H1 (cell line): ENCODE measurements around the gene EBPL. TPM values are rescaled to one million over a fixed set of nuclear protein-coding genes. Genes with fewer than 3 reads are reported as not detected.

Source experiments
- CTCF ChIA-PET: fragments of 300-600 bp; sonication (Branson Sonifier 250); formaldehyde crosslinking; loops from one replicate; lab custom pipeline; 2021; ENCODE audit not compliant: partially characterized antibody; lab: Charles Lee
- POLR2A ChIA-PET: fragments of 300-600 bp; sonication (Branson Sonifier 250); formaldehyde crosslinking; loops from one replicate; lab custom pipeline; 2021; ENCODE audit warnings: inconsistent platforms; ENCODE audit not compliant: partially characterized antibody; lab: Charles Lee
- DNase-seq, 2 experiments: peaks; one replicate each; pipeline versions ENCODE4 v3.0.0 to v3.0.0-alpha.2; 2010 to 2022; ENCODE audit warnings: low spot score in 2 of 2, low read depth in 1 of 2, mixed read lengths in 1 of 2
- FAIRE-seq: peaks from 2 replicates; lab custom pipeline; 2011; peaks lifted over from hg19 to GRCh38; lab: Jason Lieb, UNC
- H2AFZ ChIP-seq: 2 replicates; pipeline ENCODE4 v1.8.1; 2012; ENCODE audit warnings: low read length, inconsistent platforms
- H2AK5ac ChIP-seq: 2 replicates; pipeline ENCODE4 v1.6.1; 2013; ENCODE audit warnings: low read depth, low read length
- H2BK120ac ChIP-seq: replicated peaks from 2 replicates; pipeline ENCODE3; 2013; ENCODE audit warnings: low read depth, low read length, inconsistent platforms
- H2BK12ac ChIP-seq: 2 replicates; pipeline ENCODE4 v1.6.1; 2013; ENCODE audit warnings: low read depth, low read length
- H2BK15ac ChIP-seq: 2 replicates; pipeline ENCODE4 v1.6.1; 2013; ENCODE audit warnings: low read length
- H2BK20ac ChIP-seq: 2 replicates; pipeline ENCODE4 v1.6.1; 2013; ENCODE audit warnings: low read length
- H2BK5ac ChIP-seq: 2 replicates; pipeline ENCODE4 v1.6.1; 2013; ENCODE audit warnings: low read depth, low read length
- H3K14ac ChIP-seq: 2 replicates; pipeline ENCODE4 v1.6.1; 2013; ENCODE audit warnings: inconsistent platforms; ENCODE audit not compliant: insufficient read length
- H3K18ac ChIP-seq: 2 replicates; pipeline ENCODE4 v1.6.1; 2013; ENCODE audit warnings: low read length; ENCODE audit errors: extremely low read depth
- H3K23ac ChIP-seq: 2 replicates; pipeline ENCODE4 v1.6.1; 2013; ENCODE audit warnings: inconsistent platforms; ENCODE audit not compliant: insufficient read length
- H3K23me2 ChIP-seq: 2 replicates; pipeline ENCODE4 v1.6.1; 2013; ENCODE audit warnings: low read depth, low read length
- H3K27ac ChIP-seq: 2 replicates; pipeline ENCODE4 v1.6.1; 2011; ENCODE audit warnings: low read depth, low read length, inconsistent platforms
- H3K27me3 ChIP-seq, 4 experiments: replicated peaks in 1 of 4; 1 replicate in 1 of 4; 2 replicates in 3 of 4; pipeline versions ENCODE4 v1.6.1 to v1.8.1; 2011 to 2013; ENCODE audit warnings: low read length in 3 of 4, mild to moderate bottlenecking in 3 of 4, inconsistent platforms in 2 of 4, mixed read lengths in 2 of 4, moderate library complexity in 1 of 4; ENCODE audit not compliant: control insufficient read depth in 3 of 4, insufficient read depth in 3 of 4; ENCODE audit errors: extremely low read depth in 1 of 4
- H3K36me3 ChIP-seq, 4 experiments: 2 replicates each; pipeline versions ENCODE4 v1.6.1 to v1.8.1; 2011 to 2013; ENCODE audit warnings: mild to moderate bottlenecking in 4 of 4, low read length in 3 of 4, moderate library complexity in 2 of 4, control low read depth in 1 of 4, inconsistent platforms in 1 of 4; ENCODE audit not compliant: insufficient read depth in 4 of 4, control insufficient read depth in 2 of 4
- H3K4ac ChIP-seq: replicated peaks from 2 replicates; pipeline ENCODE3; 2013; ENCODE audit warnings: low read length, low read depth, mixed read lengths, inconsistent platforms; ENCODE audit not compliant: insufficient read length
- H3K4me1 ChIP-seq, 4 experiments: replicated peaks in 1 of 4; 1 replicate in 1 of 4; 2 replicates in 3 of 4; pipeline versions ENCODE4 v1.6.1 to v1.8.1; 2011 to 2013; ENCODE audit warnings: low read length in 3 of 4, inconsistent platforms in 2 of 4, mixed read lengths in 1 of 4; ENCODE audit not compliant: insufficient read depth in 4 of 4, control insufficient read depth in 3 of 4
- H3K4me2 ChIP-seq, 2 experiments: 2 replicates each; pipeline versions ENCODE4 v1.6.1 to v1.8.1; 2011 to 2013; ENCODE audit warnings: low read depth in 2 of 2, low read length in 2 of 2, control low read depth in 1 of 2, inconsistent platforms in 1 of 2, mild to moderate bottlenecking in 1 of 2; ENCODE audit not compliant: insufficient read depth in 1 of 2
- H3K4me3 ChIP-seq, 4 experiments: fragments of 200-600, 300-600 bp in 1 of 4; sonication (generic), shearing (Covaris generic), sonication (Bioruptor Twin) in 1 of 4; 2 replicates each; pipeline versions ENCODE4 v1.5.1 to v1.8.1; 2011 to 2016; ENCODE audit warnings: low read length in 4 of 4, low read depth in 3 of 4, control low read depth in 2 of 4, inconsistent platforms in 2 of 4, mild to moderate bottlenecking in 2 of 4, mixed read lengths in 1 of 4, moderate library complexity in 1 of 4; ENCODE audit not compliant: insufficient read depth in 2 of 4; ENCODE audit errors: extremely low read depth in 1 of 4
- H3K56ac ChIP-seq: replicated peaks from 2 replicates; pipeline ENCODE3; 2013; ENCODE audit warnings: low read depth, mild to moderate bottlenecking, mixed read lengths, low read length, inconsistent platforms; ENCODE audit not compliant: insufficient read length
- H3K79me1 ChIP-seq: 2 replicates; pipeline ENCODE4 v1.6.1; 2013; ENCODE audit warnings: low read depth, low read length, control low read depth
- H3K79me2 ChIP-seq, 2 experiments: 2 replicates each; pipeline versions ENCODE4 v1.6.1 to v1.8.1; 2012 to 2013; ENCODE audit warnings: low read length in 2 of 2, mild to moderate bottlenecking in 2 of 2, inconsistent platforms in 1 of 2; ENCODE audit not compliant: insufficient read depth in 2 of 2, control insufficient read depth in 1 of 2
- H3K9ac ChIP-seq, 4 experiments: replicated peaks in 1 of 4; 1 replicate in 1 of 4; 2 replicates in 3 of 4; pipeline versions ENCODE4 v1.6.1 to v1.8.1; 2011 to 2013; ENCODE audit warnings: low read depth in 3 of 4, low read length in 3 of 4, control low read depth in 2 of 4, mild to moderate bottlenecking in 2 of 4, moderate library complexity in 2 of 4, inconsistent platforms in 1 of 4; ENCODE audit errors: extremely low read depth in 1 of 4
- H3K9me3 ChIP-seq, 2 experiments: 2 replicates each; pipeline versions ENCODE4 v1.6.1 to v1.8.1; 2012 to 2013; ENCODE audit warnings: mild to moderate bottlenecking in 2 of 2, moderate library complexity in 2 of 2, control low read depth in 1 of 2, inconsistent platforms in 1 of 2, low read depth in 1 of 2, low read length in 1 of 2, mixed read lengths in 1 of 2; ENCODE audit not compliant: insufficient read depth in 2 of 2
- H4K20me1 ChIP-seq, 2 experiments: replicated peaks in 1 of 2; 2 replicates each; pipeline versions ENCODE3 to v1.8.1; 2011 to 2013; ENCODE audit warnings: inconsistent platforms in 2 of 2, low read length in 2 of 2, mild to moderate bottlenecking in 1 of 2; ENCODE audit not compliant: insufficient read depth in 2 of 2, control insufficient read depth in 1 of 2
- H4K5ac ChIP-seq: 2 replicates; pipeline ENCODE4 v1.6.1; 2013; ENCODE audit warnings: low read length, low read depth, mixed read lengths, inconsistent platforms; ENCODE audit not compliant: insufficient read length
- H4K8ac ChIP-seq: 2 replicates; pipeline ENCODE4 v1.8.0; 2013; ENCODE audit warnings: mild to moderate bottlenecking, moderate library complexity, low read length, inconsistent platforms; ENCODE audit not compliant: insufficient read depth; ENCODE audit errors: extremely low read depth
- H4K91ac ChIP-seq: replicated peaks from 2 replicates; pipeline ENCODE3; 2013; ENCODE audit warnings: low read length, mixed read lengths, inconsistent platforms; ENCODE audit not compliant: insufficient read length
- ATF2 ChIP-seq: IDR thresholded peaks from 2 replicates; pipeline ENCODE4 v1.6.1; 2012; ENCODE audit warnings: low read length, inconsistent platforms
- BACH1 ChIP-seq: IDR thresholded peaks from 2 replicates; pipeline ENCODE4 v1.6.1; 2012; ENCODE audit warnings: low read length, improper control_type of control experiment
- GTF2F1 ChIP-seq: IDR thresholded peaks from 2 replicates; pipeline ENCODE4 v1.6.1; 2012; ENCODE audit warnings: low read depth, low read length, improper control_type of control experiment, borderline replicate concordance
- HDAC2 ChIP-seq, 2 experiments: fragments of 300-600 bp in 1 of 2; sonication (generic) in 1 of 2; IDR thresholded peaks; 2 replicates each; pipeline ENCODE4 v1.6.1; 2011 to 2012; ENCODE audit warnings: low read depth in 2 of 2, low read length in 2 of 2, mild to moderate bottlenecking in 2 of 2, moderate library complexity in 2 of 2, borderline replicate concordance in 1 of 2, inconsistent platforms in 1 of 2
- RNF2 ChIP-seq: fragments of 200-900, 300-1000 bp; sonication (generic); IDR thresholded peaks from 2 replicates; pipeline ENCODE4 v1.7.1; 2016; ENCODE audit warnings: borderline replicate concordance, low read depth, mild to moderate bottlenecking, antibody characterized with exemption, low read length; ENCODE audit not compliant: poor library complexity, severe bottlenecking; ENCODE audit errors: missing control alignments
- RXRA ChIP-seq: IDR thresholded peaks from 2 replicates; pipeline ENCODE4 v1.6.1; 2011; ENCODE audit warnings: low read depth, mild to moderate bottlenecking, low read length, moderate library complexity; ENCODE audit not compliant: insufficient read depth
- SIRT6 ChIP-seq: IDR thresholded peaks from one replicate; pipeline ENCODE4 v1.7.1; 2012; ENCODE audit warnings: low read length, inconsistent platforms
- SP1 ChIP-seq: IDR thresholded peaks from 2 replicates; pipeline ENCODE4 v1.6.1; 2011; ENCODE audit warnings: low read depth, low read length
- SP2 ChIP-seq: IDR thresholded peaks from 2 replicates; pipeline ENCODE4 v1.6.1; 2012; ENCODE audit warnings: mild to moderate bottlenecking, low read length, inconsistent platforms
- USF2 ChIP-seq: IDR thresholded peaks from 2 replicates; pipeline ENCODE4 v1.6.1; 2011; ENCODE audit warnings: low read length, improper control_type of control experiment
- WGBS, 2 experiments: shearing (Covaris generic) in 1 of 2; methylation state at CpG; one replicate each; pipeline versions ENCODE4 v1.1.6 to v1.1.7; 2013 to 2015; ENCODE audit warnings: low lambda C conversion rate in 2 of 2, mixed read lengths in 2 of 2, inconsistent platforms in 1 of 2, low coverage in 1 of 2, missing lambda C conversion rate in 1 of 2; ENCODE audit not compliant: insufficient replicate concordance in 2 of 2, insufficient coverage in 1 of 2, insufficient read length in 1 of 2; ENCODE audit errors: extremely low coverage in 1 of 2, missing lambda C conversion rate in 1 of 2; 5-methylcytosine and 5-hydroxymethylcytosine counted together
- polyA plus RNA-seq, 7 experiments: library from polyadenylated mRNA; depleted of rRNA in 3 of 7; stranded (reverse) in 5 of 7; unstranded in 2 of 7; fragments of >200 nt in 5 of 7; fragments of 200-250 nt in 2 of 7; gene quantifications; 1 replicate in 5 of 7; 2 replicates in 1 of 7; 4 replicates in 1 of 7; pipeline versions ENCODE4 v1.2.1 to v1.2.3, GENCODE V29; 2011 to 2013; ENCODE audit warnings: missing spikeins in 2 of 7, mixed read lengths in 2 of 7
- total RNA-seq: library from RNA; stranded (reverse); fragmentation: NEBNext Ultra II Directional; extraction: Animal tissue kit (Norgen Biotek cat#: 25700); gene quantifications from 2 replicates; pipeline ENCODE4 v1.2.1, GENCODE V29; 2021

The EBPL gene
- total and polyA plus RNA-seq, 2 of the 8 experiments (the other 6 are each of a cell fraction or from before 2014, with no cell fraction given), result 130 to 204 TPM

GRCh38 chr13:49664606-49665005 lies 26.7 kb downstream of the EBPL start:
- Histone ChIP-seq H3K79me2 (no peaks in the 10 kb centered on the region), H3K4me3 (no peak overlapping the region), H2AK5ac (no peak overlapping the region), H3K27ac (no peak overlapping the region), H2BK120ac (no peak overlapping the region), H2BK15ac (no peak overlapping the region), H3K23me2 (no peaks in the 10 kb centered on the region), H3K79me1 (no peaks in the 10 kb centered on the region), H3K4me2 (no peak overlapping the region), H3K14ac (no peak overlapping the region), H3K9me3 (no peaks in the 10 kb centered on the region), H3K56ac (no peak overlapping the region), H3K9ac (no peak overlapping the region), H3K27me3 (no peaks in the 10 kb centered on the region), H2BK5ac (no peak overlapping the region), H4K5ac (no peak overlapping the region), H3K4me1 (no peaks in the 10 kb centered on the region), H2BK20ac (no peak overlapping the region), H4K8ac (no peak overlapping the region), H2BK12ac (no peak overlapping the region), H4K20me1 (peaks cover 0 to 8% of the 10 kb centered on the region in 2 experiments), H3K23ac (no peak overlapping the region), H4K91ac (no peak overlapping the region), H2AFZ (no peak overlapping the region), H3K4ac (no peak overlapping the region), H3K18ac (no peak overlapping the region), H3K36me3 (peaks cover 2 to 42% (median 23%) of the 10 kb centered on the region in 4 experiments; a peak in 7 of 8 replicates)
- FAIRE-seq (no peak), DNase-seq (no peak)
- ChIA-PET POLR2A (interaction anchor here (0.9 to 1.1 kb wide), 2 partner anchors 27 to 86 kb away, joined by 6 to 7 read pairs; partner anchors contain the start of gene EBPL), CTCF (interaction anchor here (1.0 kb wide), 1 partner anchor 34 kb away, joined by 3 read pairs; no protein-coding TSS in a partner anchor)
- 78% methylated on average over 4 of the region's 4 CpGs; no CpG with 5 or more reads in 1 of the 2 experiments for WGBS, 2 experiments
- TF ChIP-seq SP1, result no peak
- no peak for TF ChIP-seq RNF2
- TF ChIP-seq BACH1, result no peak
- TF ChIP-seq USF2, result no peak
- no peak for TF ChIP-seq GTF2F1
- TF ChIP-seq RXRA, result no peak
- no peak for TF ChIP-seq SIRT6
- TF ChIP-seq SP2, result no peak
- no peak for TF ChIP-seq HDAC2 (IDR thresholded peaks at IDR 0.05; ENCODE audit: borderline replicate concordance in 1 of 2, low read depth in 2 of 2, low read length in 2 of 2)
- no peak for TF ChIP-seq ATF2
